HG03520 (cell line): ENCODE data around the gene WWC1.
"Not testable (repeated sequence)": the region's sequence is repeated elsewhere in the genome, so short reads cannot be mapped to it uniquely, and the experiment has no call there.

Experiments used
- ATAC-seq: cut with Tn5 transposase; IDR thresholded peaks from one replicate; pipeline ENCODE4 v1.9.1; 2021; ENCODE audit warnings: mild to moderate bottlenecking, moderate library complexity; ENCODE audit not compliant: unreplicated experiment

WWC1 gene

GRCh38 chr5:168307022-168307421, 15.6 kb downstream of the WWC1 start:
- ATAC-seq, result no peak

DNA sequence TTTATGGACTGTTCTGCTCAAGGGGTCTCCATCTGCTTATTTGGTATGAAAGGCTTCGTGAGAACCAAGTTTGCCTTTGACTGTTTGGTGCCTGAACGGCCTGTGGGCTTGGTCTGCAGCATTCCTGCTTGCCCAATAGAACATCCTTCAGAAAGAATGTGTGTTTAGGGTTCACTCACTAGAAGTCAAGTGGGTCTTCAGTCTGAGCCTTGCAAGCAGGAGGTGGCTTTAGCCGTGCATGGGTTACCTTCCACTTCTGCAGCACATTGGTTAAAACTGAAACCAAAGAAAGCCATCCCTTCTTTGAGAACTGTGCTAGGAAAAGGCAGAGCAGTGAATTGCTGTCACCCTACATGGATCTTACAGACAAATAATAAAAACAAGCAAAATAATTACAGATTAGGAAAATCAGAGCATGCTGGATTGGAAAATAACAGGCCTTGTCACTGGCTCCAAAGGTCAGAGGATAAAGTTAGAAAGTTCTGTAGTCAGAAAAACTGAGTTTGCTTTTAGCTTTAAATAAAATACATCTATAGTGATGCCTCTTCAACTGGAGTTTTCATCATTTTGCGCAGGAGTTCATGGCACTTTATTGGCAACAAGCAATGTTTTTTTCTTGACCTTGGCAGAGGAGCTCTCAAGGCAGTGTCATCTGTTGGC, 16.6 kb downstream of the WWC1 start:
- no peak for ATAC-seq

GRCh38 chr5:168308976-168309598, 17.6 kb downstream of the WWC1 start:
- no peak for ATAC-seq

DNA sequence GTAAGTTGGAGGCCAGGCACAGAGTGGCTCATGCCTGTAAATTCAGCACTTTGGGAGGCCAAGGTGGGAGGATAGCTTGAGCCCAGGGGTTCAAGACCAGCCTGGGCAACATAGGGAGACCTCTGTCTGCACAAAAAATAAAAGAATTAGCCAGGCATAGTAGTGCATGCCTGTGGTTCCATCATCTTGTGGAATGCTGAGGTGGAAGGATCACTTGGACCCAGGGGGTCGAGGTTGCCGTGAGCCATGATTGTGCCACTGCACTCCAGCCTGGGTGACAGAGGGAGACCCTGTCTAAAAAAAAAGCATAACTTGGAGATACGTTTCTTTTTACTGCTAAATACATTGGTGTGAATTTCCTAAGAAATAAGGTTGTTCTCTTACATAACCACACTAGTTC, 19.1 kb downstream of the WWC1 start:
- ATAC-seq, result not testable (repeated sequence)

DNA sequence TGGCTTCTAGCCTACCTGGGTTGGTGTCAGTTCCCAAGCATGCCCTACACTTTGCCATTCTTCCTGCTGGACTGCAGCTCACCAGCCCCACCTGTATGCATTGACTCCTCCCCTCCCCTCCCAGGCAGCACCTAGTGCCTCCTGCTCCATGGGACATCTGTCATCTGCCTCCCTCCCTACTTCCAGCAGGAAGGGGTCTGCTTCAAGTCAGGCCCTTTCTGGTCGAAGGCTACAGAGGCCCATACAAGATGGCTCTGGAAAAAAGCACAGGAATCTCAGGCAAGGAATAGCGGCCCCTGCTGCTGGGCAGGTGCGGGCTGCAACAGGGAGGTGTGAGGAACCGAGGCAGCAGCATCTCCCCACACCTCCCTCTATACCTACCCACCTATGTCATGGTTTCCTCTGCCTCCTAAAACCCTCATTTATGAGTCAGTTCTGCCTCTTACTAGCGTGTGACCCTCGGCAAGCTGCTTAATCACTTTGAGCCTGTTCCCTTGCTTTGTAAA, 19.7 kb downstream of the WWC1 start:
- no peak for ATAC-seq

GRCh38 chr5:168312606-168313295, 21.3 kb downstream of the WWC1 start:
- no peak for ATAC-seq

GRCh38 chr5:168313596-168314204, 22.3 kb downstream of the WWC1 start:
- ATAC-seq, result no peak

DNA sequence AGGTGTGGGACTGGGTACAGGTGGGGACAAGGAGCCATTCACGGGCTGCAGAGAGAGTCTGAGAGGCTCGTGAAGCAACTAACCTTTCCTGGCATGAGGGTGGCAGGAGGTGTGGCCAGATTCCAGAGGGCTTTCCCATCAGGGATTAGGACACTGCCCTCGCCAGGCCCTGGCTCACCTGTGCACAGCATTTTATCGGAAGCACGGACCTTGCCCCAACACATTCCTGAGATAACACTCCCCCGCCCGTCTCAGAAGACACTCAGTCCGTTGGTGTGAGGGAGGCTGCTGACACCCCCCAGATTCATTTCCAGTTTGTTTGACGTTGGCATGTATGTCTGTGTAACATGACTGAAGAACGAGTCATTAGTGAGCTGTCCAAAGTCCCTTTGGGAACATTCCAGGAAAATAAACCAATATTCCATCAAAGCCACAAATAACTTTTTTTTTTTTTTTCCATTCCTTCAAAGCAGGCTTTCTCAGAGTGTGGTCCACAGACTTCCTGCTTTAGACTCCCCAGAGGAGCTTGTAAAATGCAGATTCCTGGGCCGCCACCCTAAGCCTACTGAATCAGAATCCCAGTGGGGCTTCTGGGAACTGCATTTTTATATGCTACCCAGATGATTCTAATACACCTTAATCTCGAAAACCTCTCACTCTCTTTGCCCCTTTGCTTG, 23.4 kb downstream of the WWC1 start:
- ATAC-seq, result no peak

GRCh38 chr5:168315416-168316138, 24.1 kb downstream of the WWC1 start:
- ATAC-seq, result no peak

DNA sequence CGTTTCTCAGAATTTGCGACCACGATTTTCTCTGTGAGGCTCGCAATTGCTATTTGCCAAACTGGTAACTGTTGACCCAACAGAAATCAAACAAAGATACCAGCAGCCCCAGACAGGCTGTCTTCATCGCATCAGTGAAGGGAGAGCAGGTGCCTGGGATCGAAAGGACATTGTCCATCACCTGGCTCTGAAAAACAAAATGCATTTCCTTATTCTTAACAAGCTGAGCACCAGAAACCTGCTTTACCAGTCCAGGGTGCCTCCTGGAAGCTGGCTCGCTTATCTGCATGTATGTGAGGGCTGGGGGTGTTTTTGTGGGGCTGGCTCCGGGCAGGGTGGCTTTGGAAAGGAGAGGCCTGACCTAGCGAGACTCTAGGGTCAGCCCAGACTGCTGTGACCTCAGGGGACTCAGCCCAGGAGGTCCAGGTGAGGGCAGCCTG, 24.7 kb downstream of the WWC1 start:
- no peak for ATAC-seq

DNA sequence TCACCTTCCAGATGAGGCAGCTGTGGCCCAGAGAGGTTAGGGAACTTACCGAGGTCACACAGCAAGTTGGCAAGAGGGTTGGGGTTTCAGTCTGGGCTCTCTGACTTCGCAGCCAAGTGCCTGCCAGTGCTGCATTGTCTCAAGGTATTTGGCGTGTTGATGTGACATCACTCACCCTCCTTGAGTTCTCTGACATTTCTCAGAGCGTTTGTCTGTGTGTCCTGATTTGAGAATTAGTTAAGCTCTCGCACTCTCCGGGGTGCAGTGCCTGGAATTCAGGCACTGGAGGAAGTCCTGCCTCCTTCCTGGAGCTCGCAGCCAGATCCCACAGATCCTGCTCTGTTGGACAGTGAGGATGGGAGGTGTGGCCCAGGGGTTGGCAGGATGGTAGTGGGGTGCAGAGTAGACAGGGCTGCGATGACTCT, 25.7 kb downstream of the WWC1 start:
- no peak for ATAC-seq

DNA sequence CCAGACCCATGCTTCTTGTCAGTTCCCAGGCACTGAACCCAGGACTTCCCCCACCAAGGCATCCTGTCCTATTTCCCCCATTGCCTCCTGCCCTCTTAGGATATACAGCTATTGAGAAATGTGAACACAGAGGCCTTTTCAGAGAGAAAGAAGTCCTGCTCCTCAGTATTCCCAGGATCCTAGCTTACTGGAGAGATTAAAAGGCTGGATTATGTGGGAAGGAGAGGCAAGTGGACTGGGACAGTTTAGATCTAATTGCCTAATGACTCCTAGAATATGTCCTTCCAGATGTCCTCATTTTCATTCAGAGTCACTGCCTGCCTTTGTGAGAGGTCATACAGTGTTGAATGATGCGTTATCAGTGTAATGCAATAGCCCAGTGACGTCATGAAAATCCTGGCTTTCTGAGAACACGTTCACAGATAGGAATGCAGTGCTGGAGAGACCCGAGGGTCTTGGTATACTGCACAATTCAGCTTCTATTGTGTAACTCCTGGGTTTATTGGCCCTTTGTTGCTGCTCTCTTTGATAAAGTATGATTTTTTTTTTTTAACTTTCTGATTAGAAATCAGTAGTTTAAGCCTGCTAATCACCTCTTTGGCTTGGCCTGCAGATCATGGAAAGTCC, 26.2 kb downstream of the WWC1 start:
- no peak for ATAC-seq

DNA sequence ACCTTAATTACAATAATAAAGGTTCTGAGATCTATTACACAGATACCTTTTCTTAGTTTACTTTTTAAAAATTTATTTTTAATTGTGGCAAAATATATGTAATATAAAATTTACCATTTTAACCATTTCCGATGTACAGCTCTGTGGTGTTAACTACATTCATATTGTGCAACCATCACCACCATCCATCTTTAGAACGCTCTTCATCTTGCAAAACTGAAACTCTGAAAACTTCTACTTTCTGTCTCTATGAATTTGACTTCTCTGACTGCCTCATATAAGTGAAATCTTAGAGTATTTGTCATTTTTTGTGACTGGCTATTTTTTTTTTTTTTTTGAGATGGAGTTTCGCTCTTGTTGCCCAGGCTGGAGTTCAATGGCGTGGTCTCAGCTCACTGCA, 26.8 kb downstream of the WWC1 start:
- no peak for ATAC-seq

DNA sequence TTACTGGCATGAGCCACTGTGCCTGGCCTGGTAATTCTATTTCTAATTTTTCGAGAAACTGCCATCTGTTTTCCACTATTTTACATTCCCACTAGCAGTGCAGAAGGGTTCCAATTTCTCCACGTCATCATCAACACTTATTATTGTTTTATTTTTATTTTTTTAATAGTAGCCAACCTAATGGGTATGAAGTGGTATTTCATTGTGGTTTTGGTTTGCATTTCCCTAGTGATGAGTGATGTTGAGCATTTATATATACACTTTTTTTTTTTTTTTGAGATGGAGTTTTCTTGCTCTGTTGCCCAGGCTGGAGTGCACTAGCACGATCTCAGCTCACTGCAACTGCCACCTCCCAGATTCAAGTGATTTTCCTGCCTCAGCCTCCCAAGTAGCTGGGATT, 28.3 kb downstream of the WWC1 start:
- no peak for ATAC-seq

GRCh38 chr5:168320805-168321204, 29.4 kb downstream of the WWC1 start:
- no peak for ATAC-seq

GRCh38 chr5:168324859-168325630, 33.6 kb downstream of the WWC1 start:
- no peak for ATAC-seq

- ATAC-seq, result no peak
These were observed 35.6 kb downstream of the WWC1 start for GRCh38 chr5:168327019-168327421.

GRCh38 chr5:168327451-168327850, 36.0 kb downstream of the WWC1 start:
- no peak for ATAC-seq

DNA sequence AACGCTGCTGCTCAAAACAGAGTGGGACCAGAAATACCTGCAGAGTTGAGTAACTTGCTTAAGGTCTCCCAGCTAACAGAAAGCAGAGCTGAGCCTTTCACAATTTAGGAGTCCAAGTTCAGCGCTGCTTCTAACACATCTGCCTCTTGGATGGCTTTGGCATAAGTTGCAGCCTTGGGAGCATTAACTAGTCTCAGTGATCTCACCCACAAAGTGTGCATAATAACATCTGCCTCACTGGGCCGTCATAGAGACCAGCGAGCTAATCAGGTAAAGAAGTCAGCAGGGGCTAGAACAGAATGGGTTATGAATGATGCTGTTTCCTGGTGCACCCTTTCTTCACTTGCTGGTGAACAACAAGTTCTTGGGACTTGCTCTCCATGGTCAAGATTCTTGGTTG, 36.5 kb downstream of the WWC1 start:
- no peak for ATAC-seq
